Fibroblast of skin of left quadriceps (primary cell): ENCODE measurements around the gene ARHGEF10L.
"Not testable (repeated sequence)": the region's sequence is repeated elsewhere in the genome, so short reads cannot be mapped to it uniquely, and the experiment has no call there.

Experiments
- DNase-seq, 2 experiments: peaks; one replicate each; pipeline ENCODE4 v3.0.0-alpha.2; 2013; ENCODE audit warnings: low read depth in 2 of 2

The ARHGEF10L gene

DNA sequence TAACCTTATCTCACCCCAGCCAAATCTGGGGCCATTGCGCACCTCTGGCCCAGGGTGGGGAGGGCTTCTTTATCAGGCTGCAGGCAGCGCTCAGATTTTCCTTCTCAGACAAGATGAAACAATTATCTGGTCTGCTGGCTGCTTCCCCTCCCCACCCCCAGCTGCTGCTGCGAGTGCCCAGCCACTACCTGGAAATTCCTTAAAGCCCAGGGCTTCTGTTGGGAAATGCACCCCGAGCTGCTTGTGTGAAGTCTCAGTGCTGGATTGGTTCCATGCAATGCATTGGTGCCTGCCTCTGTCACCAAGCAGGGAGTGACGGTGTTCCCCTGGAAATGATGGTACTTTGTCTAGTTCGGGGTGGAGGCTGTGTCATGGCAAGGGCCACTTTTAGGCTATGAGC is 197.1 kb downstream of the ARHGEF10L start:
- DNase-seq, result no peak

DNA sequence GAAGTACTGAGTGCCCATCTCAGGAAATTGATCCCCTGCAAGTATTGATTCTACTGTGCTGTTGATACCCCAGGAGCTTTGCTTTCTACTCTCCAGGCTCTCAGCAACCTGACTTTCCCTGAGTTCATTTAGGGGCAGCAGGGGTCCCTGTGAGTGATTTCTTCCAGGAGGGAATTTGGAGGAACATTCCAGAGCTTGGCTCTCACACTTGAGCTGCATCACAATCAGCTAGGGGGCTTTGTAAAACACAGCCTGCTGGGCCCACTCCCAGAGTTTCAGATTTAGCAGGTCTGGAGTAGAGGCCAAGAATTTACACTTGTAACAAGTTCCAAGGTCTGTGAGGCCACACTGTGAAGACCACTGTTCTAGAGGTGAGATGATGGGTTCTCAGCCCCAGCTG is 199.6 kb downstream of the ARHGEF10L start:
- no peak for DNase-seq

DNA sequence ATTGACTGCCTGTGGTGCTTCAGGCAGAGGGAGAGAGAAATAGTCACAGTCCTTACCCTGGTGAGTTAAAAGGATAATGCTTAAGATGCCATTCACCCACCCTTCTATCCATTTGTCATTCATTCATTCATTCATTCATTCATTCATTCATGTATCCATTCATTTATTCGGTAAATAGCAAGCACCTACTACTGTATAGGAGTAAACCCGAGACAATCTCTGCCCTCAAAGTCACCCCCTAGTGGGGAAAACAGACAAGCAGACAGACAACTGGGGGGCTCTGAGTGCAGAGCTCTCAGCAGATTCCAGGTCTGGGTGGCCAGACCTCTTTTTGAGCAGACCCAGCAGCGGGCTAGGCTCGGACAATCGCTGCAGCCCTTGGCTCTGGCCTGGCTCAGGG is 201.6 kb downstream of the ARHGEF10L start:
- no peak for DNase-seq

DNA sequence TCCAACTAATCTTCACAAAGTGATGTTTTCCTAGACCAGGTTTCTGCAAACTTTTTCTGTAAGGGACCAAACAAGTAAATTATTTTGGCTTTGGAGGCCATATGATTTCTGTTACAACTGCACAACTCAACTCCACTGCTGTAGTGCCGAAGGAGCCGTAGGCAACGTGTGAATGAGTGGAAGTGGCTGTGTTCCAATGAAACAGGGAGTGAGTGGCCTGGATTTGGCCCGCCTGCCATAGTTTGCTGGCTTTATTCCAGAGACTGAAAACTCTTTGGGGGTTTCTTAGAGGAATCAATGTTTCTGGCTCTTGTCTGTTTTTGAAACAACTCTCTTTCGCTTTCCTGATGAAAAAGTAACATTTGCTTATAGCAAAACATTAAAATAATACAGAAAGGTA is 203.1 kb downstream of the ARHGEF10L start:
- DNase-seq, result peak; percentile 14 to 16

DNA sequence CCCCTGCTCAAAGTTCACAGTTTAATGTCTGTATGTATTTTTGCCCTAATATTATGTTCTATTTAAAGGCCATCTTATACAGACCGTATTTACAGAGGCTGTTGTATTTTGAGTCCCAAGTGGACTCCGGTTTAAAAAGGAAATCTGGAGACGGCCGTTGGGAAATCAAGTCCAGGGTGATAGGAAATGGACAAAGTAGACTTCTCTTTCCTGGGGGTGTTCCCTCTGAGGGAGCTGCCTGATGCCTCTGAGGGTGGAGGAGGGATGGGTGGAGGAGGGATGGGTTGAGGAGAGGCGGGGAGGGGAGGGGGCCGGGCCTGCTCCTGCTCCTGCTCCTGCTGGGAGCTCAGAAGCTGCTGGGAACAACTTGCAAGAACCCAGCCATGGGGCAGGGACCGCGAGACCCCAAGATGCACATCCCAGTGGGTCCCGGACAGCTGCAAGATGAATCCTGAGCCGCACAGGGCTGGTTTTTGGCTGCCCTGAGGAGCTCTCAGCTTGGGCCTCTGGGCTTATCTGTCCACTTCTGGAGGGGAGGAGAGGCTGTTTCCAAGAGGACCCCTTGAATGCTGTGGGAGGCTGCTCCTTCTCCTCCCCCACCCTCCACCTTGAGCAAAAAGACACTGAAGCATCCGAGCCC is 203.6 kb downstream of the ARHGEF10L start:
- no peak for DNase-seq

DNA sequence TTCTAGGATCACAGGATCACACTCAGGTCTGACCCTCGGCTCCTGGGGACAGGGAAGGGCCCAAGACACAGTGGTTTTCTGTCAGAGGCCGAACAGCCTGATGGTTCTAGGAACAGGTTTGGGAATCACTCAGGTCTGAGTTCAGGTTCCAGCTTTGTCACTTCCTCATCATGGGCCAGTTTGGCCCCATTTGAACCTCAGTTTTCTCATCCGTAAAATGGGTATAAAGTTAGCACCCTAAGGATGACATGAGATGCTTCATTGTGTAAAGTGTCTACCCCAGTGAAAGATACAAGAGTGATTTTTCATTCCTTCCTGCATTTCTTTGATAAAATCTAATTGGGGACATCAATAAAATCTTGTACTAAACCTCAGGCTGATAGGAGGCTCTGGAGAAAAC is 204.4 kb downstream of the ARHGEF10L start:
- DNase-seq, result no peak

DNA sequence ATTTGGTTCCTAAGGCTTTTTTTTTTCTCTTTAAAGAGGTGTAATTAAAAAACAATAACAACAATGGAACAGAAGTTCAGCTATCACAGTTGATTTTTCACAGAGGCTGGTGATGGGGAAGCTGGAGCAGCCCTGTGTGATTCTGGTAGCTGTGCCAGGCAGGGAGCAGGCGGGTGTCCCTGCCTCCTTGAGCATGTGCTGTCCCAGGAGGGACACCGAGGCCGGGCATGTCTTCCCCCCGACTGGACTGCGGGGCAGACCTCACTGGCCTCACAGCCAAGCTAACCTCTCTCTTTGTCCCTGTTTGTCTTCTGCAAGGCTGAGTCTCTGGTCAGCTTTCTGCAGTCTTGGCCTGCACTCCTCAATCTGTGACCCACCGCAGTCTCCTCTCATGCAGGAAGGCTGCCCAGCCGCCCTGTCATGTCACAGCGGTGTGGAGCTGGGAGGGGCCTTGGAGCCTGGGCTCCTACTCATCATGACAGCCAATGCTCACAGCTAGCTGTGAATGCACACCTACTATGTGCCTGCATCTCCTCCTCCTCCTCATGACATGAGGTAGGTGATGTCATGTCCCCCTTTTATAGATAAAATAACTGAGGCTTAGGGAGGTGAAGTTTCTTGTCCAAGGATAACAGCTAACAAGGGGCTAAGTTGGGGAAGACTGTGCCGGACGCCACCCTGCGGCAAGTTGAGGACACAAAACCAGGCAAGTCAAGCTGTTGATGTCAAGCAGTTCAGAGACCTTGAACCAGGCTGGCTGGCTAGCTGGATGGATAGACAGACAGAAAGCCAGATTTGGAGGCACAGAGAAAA is 205.4 kb downstream of the ARHGEF10L start:
- no peak for DNase-seq

DNA sequence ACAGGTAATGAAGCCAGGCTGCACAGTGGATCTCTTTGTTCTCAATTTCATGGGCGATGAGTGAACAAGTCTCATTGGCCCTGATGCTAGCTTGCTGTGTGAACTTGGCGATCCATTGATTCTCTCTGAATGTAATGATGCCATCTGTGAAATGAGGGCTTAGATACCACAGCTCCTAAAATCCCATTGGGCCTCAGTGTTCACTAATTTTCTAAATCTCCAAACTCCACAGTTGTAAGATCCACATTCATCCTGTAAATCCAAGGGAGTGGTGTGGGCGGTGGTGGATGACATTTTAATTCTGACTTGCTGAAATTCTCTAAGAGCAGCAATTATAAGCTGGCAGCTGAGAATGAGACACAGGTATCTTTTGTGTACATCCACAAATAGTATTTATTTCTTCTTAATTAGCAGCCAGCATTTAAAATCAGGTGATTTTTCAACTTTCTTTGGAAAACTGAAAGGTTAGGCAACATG is 206.0 kb downstream of the ARHGEF10L start:
- no peak for DNase-seq

DNA sequence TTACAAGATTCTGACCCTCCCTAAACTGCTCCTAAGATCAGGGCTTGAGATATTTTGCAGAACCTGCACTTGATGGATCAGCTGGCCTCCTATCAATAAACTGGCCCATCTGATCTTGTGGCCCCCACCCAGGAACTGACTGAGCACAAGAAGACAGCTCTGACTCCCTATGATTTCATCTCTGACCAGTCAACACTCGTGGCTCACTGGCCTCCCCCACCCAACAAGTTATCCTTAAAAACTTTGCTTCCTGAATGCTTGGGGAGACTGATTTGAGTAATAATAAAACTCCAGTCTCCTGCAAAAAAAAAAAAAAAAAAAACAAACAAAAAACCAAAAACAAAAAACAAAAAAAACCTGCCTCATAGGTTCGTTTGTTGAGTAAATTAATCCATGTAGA is 206.8 kb downstream of the ARHGEF10L start:
- not testable (repeated sequence) for DNase-seq

DNA sequence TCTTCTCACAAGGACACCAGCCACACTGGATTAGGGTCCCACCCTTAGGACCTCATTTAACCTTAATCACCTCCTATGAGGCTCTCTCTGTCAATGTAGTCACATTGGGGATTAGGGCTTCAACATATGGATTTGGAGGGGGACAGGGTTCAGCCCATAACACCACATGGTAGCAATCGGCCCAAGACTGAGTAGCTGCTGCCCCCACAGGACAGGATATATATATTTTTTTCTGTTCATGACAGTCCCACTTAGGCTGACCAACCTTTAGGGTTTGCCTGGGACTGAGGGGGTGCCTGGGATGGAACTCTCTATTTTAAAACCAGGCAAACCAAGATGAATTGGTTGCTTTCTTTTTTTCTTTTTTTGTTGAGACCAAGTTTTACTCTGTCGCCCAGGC is 207.4 kb downstream of the ARHGEF10L start:
- no peak for DNase-seq
